CD14-positive monocyte (primary cell): Measurements from ENCODE around the gene ARHGDIA. TPM values are rescaled to one million over a fixed set of nuclear protein-coding genes. Genes with fewer than 3 reads are reported as not detected.

Source experiments
- DNase-seq, 3 donors: peaks; one replicate each; pipeline ENCODE4 v3.0.0-alpha.2; 2011 to 2022
- H2AFZ ChIP-seq: 2 replicates; pipeline ENCODE4 v1.6.0; 2012; ENCODE audit warnings: mild to moderate bottlenecking, low read depth, low read length, inconsistent platforms; ENCODE audit not compliant: insufficient read depth, poor library complexity, severe bottlenecking
- H3K27ac ChIP-seq, 2 donors: 1 replicate in 1 of 2; 2 replicates in 1 of 2; pipeline ENCODE4 v1.5.1; 2012 to 2013; ENCODE audit warnings: low read length in 2 of 2, control low read depth in 1 of 2, inconsistent platforms in 1 of 2, low read depth in 1 of 2, mild to moderate bottlenecking in 1 of 2
- H3K27me3 ChIP-seq, 2 donors: one replicate each; pipeline versions ENCODE4 v1.6.0 to v1.6.1; 2011 to 2013; ENCODE audit warnings: low read length in 2 of 2; ENCODE audit not compliant: control insufficient read depth in 2 of 2, insufficient read depth in 2 of 2
- H3K36me3 ChIP-seq, 2 donors: replicated peaks in 1 of 2; 1 replicate in 1 of 2; 2 replicates in 1 of 2; pipeline versions ENCODE4 v1.5.1 to v1.6.1; 2012 to 2013; ENCODE audit warnings: low read length in 2 of 2, control low read depth in 1 of 2, inconsistent platforms in 1 of 2, mild to moderate bottlenecking in 1 of 2; ENCODE audit not compliant: insufficient read depth in 2 of 2, control insufficient read depth in 1 of 2
- H3K4me1 ChIP-seq, 2 donors: 1 replicate in 1 of 2; 2 replicates in 1 of 2; pipeline versions ENCODE4 v1.5.1 to v1.6.1; 2012 to 2013; ENCODE audit warnings: low read length in 2 of 2, control low read depth in 1 of 2, inconsistent platforms in 1 of 2, mild to moderate bottlenecking in 1 of 2, moderate library complexity in 1 of 2; ENCODE audit not compliant: insufficient read depth in 2 of 2, control insufficient read depth in 1 of 2
- H3K4me2 ChIP-seq: replicated peaks from 2 replicates; pipeline ENCODE3; 2012; ENCODE audit warnings: low read length, moderate library complexity, mild to moderate bottlenecking; ENCODE audit not compliant: poor library complexity, severe bottlenecking; ENCODE audit errors: extremely low read depth
- H3K4me3 ChIP-seq, 3 experiments: fragments of 200-600 bp in 1 of 3; sonication (generic) in 1 of 3; replicated peaks in 1 of 3; 1 replicate in 2 of 3; 2 replicates in 1 of 3; pipeline ENCODE4 v1.5.1; 2011 to 2013; ENCODE audit warnings: low read length in 3 of 3, mild to moderate bottlenecking in 3 of 3, control low read depth in 2 of 3, low read depth in 2 of 3, inconsistent platforms in 1 of 3, moderate library complexity in 1 of 3
- H3K79me2 ChIP-seq: 2 replicates; pipeline ENCODE4 v1.6.0; 2012; ENCODE audit warnings: mild to moderate bottlenecking, control low read depth, inconsistent platforms, low read length, moderate library complexity; ENCODE audit not compliant: insufficient read depth
- H3K9ac ChIP-seq: 2 replicates; pipeline ENCODE4 v1.6.0; 2017; ENCODE audit warnings: low read length, mild to moderate bottlenecking; ENCODE audit not compliant: insufficient read depth, poor library complexity, severe bottlenecking
- H3K9me3 ChIP-seq, 2 donors: replicated peaks in 1 of 2; 1 replicate in 1 of 2; 2 replicates in 1 of 2; pipeline versions ENCODE4 v1.5.1 to v1.6.1; 2012 to 2013; ENCODE audit warnings: low read length in 2 of 2, control low read depth in 1 of 2; ENCODE audit not compliant: control insufficient read depth in 1 of 2, insufficient read depth in 1 of 2
- H4K20me1 ChIP-seq: 2 replicates; pipeline ENCODE4 v1.6.0; 2012; ENCODE audit warnings: mild to moderate bottlenecking, low read length, control low read depth, moderate library complexity; ENCODE audit not compliant: insufficient read depth
- H3K27ac Mint-ChIP-seq, 7 donors: one replicate each; pipeline ENCODE4 v1.8.0; 2020; ENCODE audit warnings: mild to moderate bottlenecking in 7 of 7, mixed read lengths in 7 of 7, moderate library complexity in 6 of 7, inconsistent platforms in 2 of 7
- H3K27me3 Mint-ChIP-seq, 3 donors: one replicate each; pipeline ENCODE4 v1.8.0; 2021 to 2022; ENCODE audit warnings: low read depth in 3 of 3, mild to moderate bottlenecking in 3 of 3, mixed read lengths in 3 of 3, moderate library complexity in 3 of 3, inconsistent platforms in 1 of 3
- H3K36me3 Mint-ChIP-seq, 2 donors: one replicate each; pipeline ENCODE4 v1.8.0; 2020; ENCODE audit warnings: mixed read lengths in 2 of 2, inconsistent platforms in 1 of 2, mild to moderate bottlenecking in 1 of 2
- H3K4me1 Mint-ChIP-seq: one replicate; pipeline ENCODE4 v1.8.0; 2020; ENCODE audit warnings: mild to moderate bottlenecking, mixed read lengths
- H3K4me3 Mint-ChIP-seq, 2 donors: one replicate each; pipeline ENCODE4 v1.8.0; 2020; ENCODE audit warnings: mild to moderate bottlenecking in 2 of 2, mixed read lengths in 2 of 2, moderate library complexity in 1 of 2
- H3K9me3 Mint-ChIP-seq, 7 donors: one replicate each; pipeline ENCODE4 v1.8.0; 2020 to 2022; ENCODE audit warnings: mixed read lengths in 7 of 7, mild to moderate bottlenecking in 6 of 7, moderate library complexity in 6 of 7, inconsistent platforms in 2 of 7
- CTCF ChIP-seq: fragments of 200-600 bp; IDR thresholded peaks from one replicate; pipeline ENCODE4 v1.8.0; 2022; ENCODE audit warnings: antibody characterized with exemption, mild to moderate bottlenecking
- WGBS: methylation state at CpG from one replicate; pipeline ENCODE4 v1.1.5; 2013; ENCODE audit warnings: missing lambda C conversion rate; ENCODE audit not compliant: insufficient coverage; 5-methylcytosine and 5-hydroxymethylcytosine counted together
- intact Hi-C, 2 donors: fragments of 100-400 bp; cut with micrococcal nuclease; formaldehyde crosslinking; loops; one replicate each; pipeline versions ENCODE4 v1.15.0 to v1.15.1; 2023
- polyA plus RNA-seq, 3 donors: library from polyadenylated mRNA; depleted of rRNA in 1 of 3; unstranded in 2 of 3; stranded (reverse) in 1 of 3; fragments of 300-500 nt in 2 of 3; fragments of >200 nt in 1 of 3; fragmentation: Illumina TruSeq in 2 of 3; gene quantifications; 1 replicate in 2 of 3; 2 replicates in 1 of 3; pipeline ENCODE4 v1.2.3, GENCODE V29; 2012 to 2021

ARHGDIA gene
- polyA plus RNA-seq, 3 donors, result 86.3 to 477 (median 97.2) TPM

GRCh38 chr17:81903415-81903831 lies 32.3 kb upstream of the ARHGDIA start:
- Mint-ChIP-seq H3K9me3 (peaks cover 0 to 12% (median 0%) of the 10 kb centered on the region in 7 donors), H3K4me3 (peak overlapping the region in 1 of 2 donors; percentile 51), H3K4me1 (peaks cover 2% of the 10 kb centered on the region), H3K27me3 (peaks cover 19 to 33% (median 21%) of the 10 kb centered on the region in 3 donors), H3K27ac (no peak overlapping the region), H3K36me3 (peaks cover 51 to 62% of the 10 kb centered on the region in 2 donors)
- no peaks in the 10 kb centered on the region for H3K9me3 ChIP-seq
- no peaks in the 10 kb centered on the region for H3K79me2 ChIP-seq
- 95% methylated on average over 10 of the region's 10 CpGs for WGBS
- H2AFZ ChIP-seq, result no peak overlapping the region
- peaks cover 0 to 12% of the 10 kb centered on the region in 2 donors for H3K4me1 ChIP-seq
- H3K27me3 ChIP-seq, result peaks cover 3 to 20% of the 10 kb centered on the region in 2 donors
- peaks cover 21% of the 10 kb centered on the region for H4K20me1 ChIP-seq
- peaks cover 35 to 54% of the 10 kb centered on the region in 2 donors for H3K36me3 ChIP-seq
- H3K27ac ChIP-seq, result no peak overlapping the region
- no peak overlapping the region for H3K9ac ChIP-seq
- H3K4me3 ChIP-seq, result no peak overlapping the region
- no peak for TF ChIP-seq CTCF
- intact Hi-C loops, result no loop called here
- no peak for DNase-seq
- no peak overlapping the region for H3K4me2 ChIP-seq

DNA sequence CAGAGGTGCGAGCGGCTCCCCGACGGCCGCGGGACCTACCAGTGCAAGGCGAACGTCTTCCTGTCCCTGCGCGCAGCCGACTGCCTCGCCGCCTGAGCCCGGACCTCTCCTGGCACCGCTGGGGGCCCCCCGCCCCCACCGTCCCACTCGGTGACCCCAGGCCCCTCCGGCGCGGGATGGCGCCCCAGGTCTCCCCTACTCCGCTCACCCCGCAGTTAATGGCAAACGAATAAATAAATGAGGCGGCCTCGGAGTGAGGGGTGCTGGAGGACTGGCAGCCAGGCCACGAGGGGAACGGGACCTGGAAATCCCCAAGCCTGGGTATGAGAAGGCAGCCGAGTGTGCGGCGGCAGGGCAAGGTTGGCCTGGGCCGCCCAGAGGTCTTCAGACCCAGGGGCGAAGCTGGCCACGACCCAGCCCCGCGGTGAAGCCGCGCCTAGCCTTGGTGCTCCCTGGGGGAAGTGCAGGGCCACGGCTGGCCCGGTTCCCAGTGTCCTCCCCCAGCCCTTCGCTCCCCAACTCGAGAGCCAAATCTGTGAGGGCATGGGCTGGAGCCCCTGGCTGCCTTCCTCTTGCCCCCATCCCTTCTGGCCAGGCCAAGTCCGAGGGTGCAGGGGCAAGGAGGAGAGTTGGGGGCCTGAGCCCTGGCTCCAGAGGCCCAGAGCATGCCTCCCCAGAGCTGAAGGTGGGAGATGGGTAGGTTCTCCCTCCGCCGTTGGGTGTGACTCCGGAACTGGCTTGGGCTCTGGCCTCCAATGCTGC lies 31.7 kb upstream of the ARHGDIA start:
- WGBS, result 32% methylated on average over 37 of the region's 47 CpGs
- Mint-ChIP-seq H3K4me1 (peaks cover 2% of the 10 kb centered on the region), H3K4me3 (peak overlapping the region in 1 of 2 donors; percentile 51), H3K36me3 (peaks cover 53 to 62% of the 10 kb centered on the region in 2 donors), H3K27ac (no peak overlapping the region), H3K9me3 (peaks cover 0 to 12% (median 0%) of the 10 kb centered on the region in 7 donors), H3K27me3 (peaks cover 19 to 33% (median 21%) of the 10 kb centered on the region in 3 donors)
- Histone ChIP-seq H3K4me2 (peak overlapping the region; percentile 31), H3K4me1 (peaks cover 0 to 12% of the 10 kb centered on the region in 2 donors), H3K79me2 (peaks cover 4% of the 10 kb centered on the region), H4K20me1 (peaks cover 27% of the 10 kb centered on the region), H3K36me3 (peaks cover 36 to 56% of the 10 kb centered on the region in 2 donors), H3K27me3 (peaks cover 3 to 20% of the 10 kb centered on the region in 2 donors), H2AFZ (no peak overlapping the region), H3K9ac (no peak overlapping the region), H3K9me3 (no peaks in the 10 kb centered on the region), H3K27ac (no peak overlapping the region), H3K4me3 (no peak overlapping the region)
- no peak for TF ChIP-seq CTCF
- DNase-seq, result no peak
- intact Hi-C loops, result no loop called here
